SKM-1 treated with dmso at 0.1 percent for 144 hours (cell line): ENCODE measurements around the gene SLC6A8.
"Not testable (repeated sequence)": the region's sequence is repeated elsewhere in the genome, so short reads cannot be mapped to it uniquely, and the experiment has no call there.

ENCODE experiments used
- DNase-seq: peaks from one replicate; lab custom pipeline; 2025; ENCODE audit not compliant: unreplicated experiment; lab: John Stamatoyannopoulos, UW

Gene SLC6A8

DNA sequence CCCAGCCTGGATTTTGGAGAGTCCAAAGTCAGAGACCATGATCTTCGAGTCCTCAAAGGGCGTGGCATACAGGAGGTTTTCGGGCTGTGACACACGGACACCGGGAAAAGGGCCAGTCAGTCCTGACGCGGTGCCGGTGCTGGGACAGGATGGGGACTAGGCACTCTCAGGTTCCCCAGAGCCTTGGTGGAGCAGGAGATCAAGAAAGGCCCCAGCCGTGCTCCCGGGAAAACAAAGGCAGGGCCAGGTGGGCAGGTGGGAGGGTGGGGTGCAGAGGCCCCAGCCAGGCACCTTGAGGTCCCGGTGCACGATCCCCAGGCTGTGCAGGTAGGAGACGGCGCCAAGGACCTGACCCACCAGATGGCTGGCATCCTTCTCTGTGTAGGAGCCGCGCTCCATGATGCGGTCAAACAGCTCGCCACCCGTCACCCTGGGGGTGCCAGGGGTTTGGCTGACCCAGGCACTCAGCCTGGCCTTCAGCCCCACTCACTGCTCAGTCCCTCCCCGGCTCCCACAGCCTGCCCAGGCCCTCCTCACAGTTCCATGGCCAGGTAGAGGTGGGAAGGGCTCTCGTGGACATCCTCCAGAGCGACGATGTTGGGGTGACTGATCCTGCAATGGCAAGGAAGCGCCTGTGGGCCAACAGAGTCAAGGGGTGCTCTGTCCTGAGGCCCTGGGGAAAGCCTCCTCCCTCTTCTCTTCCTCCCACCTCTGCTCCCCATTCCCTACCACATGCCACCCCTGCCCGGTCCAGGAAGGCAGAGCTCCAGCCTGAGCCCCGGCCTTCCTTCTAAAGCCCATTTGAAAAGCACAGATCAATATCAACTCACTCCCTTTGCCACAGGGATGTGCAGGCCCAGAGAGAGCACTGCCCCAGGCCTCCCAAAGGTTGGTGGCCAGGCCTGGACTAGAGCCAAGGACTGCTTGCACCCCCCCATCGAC, 15.9 kb upstream of the SLC6A8 start:
- no peak for DNase-seq

DNA sequence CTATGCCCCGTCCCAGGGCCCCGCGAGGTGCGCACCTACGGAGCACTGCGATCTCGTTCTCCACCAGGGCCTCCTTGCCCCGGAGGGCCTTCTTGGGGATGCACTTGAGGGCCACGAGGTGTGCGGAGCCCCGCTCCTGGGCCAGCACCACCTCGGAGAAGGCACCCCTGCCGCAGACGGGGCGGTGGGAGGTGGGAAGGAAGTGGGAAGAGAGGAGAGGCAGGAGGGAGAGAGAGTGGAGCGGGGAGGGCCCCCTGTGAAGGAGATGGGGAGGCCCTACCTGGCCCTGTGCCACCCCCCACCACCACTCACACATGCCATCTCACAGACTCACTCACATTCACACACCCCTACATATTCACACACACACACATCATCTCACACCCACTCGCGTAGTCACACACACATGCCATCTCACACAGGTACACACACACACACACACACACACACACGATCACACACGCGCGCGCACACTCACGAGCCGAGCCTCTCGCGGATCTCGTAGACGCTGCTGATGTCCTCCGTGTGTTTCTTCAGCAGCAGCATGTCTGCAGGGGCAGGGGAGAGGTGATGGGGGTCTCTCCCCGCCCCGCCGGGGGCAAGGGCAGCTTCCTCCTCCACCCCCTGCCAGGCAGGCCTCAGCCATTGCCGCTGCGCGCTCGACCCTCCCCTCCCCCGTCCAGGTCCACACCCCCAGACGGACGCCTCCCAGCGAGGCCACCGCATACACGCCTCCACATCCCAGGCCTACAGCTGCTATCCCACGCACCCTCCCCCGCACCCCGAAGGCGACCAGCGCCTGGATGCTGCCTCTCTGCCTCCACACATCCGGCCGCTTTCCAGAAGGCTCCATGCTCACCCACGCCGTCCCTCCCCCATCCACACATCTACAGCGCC, 14.9 kb upstream of the SLC6A8 start:
- DNase-seq, result no peak

- no peak for DNase-seq
Measured at GRCh38 chrX:153673428-153674218, 14.1 kb upstream of the SLC6A8 start, which contains the start of gene PNCK. TSS of gene PNCK (minus strand) at chrX:153673813. CDS start at chrX:153673076, 737 bp downstream.

DNA sequence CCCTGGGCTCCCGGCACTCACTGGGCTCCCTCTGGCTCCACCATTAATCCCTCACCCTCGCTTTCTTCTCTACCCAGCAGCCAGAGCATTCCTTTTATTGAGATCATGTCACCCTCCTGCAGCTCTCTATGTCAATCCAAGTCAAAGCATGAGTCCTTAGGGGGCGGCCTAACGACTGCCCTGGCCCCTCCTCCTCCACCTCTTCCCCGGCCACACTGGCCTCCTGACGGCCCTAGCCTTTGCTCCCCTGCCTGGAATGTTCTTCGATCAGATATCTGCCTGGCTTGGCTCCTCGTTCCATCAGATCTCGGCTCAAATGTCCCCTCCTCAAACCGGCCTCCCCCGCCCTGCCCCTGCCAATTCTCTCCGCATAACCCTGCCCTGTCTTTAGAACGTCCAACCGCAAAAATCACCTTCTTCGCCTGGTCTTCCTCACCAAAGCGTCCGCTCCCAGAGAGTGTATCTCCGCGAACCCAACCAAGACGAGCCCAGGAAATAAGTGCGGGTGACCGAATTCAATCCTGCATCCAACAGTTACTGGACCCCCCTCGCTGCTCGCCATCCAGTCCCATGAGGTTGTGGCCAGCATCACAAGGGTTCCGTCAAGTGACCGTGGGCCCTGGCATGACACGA, 13.4 kb upstream of the SLC6A8 start:
- DNase-seq, result no peak

DNA sequence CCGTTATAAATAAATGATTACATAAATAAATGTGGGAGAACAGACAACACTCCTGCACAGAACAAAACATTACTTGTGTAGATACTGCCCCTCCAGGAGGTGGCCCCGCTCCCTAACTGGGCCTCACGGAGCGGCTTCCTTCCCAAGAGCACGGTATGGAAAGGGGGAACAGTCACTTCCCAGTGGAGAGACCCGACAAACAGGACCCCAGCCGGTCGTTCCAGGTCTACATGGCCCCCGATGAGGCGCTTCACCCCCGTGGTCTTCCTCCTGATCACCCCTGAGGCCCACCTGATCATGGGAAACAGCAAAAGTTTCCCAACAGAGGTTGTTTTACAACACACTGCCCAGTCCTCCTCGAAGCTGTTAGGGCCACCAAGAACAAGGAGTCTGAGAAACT, 6.6 kb upstream of the SLC6A8 start:
- no peak for DNase-seq

DNA sequence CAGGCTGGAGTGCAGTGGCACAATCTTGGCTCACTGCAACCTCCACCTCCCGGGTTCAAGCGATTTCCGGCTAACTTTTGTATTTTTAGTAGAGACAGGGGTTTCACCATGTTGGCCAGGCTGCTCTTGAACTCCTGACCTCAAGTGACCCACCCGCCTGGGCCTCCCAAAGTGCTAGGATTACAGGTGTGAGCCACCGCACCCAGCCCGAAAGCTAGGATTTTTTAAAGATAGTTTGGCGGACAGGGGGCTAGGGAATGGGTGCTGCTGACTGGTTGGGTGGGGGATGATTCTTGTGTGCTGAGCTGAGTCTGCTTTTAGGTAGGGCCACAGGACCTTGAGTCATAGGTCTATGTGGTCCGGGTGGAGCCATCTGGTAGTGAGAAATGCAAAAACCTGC, 4.2 kb upstream of the SLC6A8 start:
- DNase-seq, result not testable (repeated sequence)

- DNase-seq, result no peak
Measured at GRCh38 chrX:153684467-153685155, 3.1 kb upstream of the SLC6A8 start.

GRCh38 chrX:153685156-153685536, 2.6 kb upstream of the SLC6A8 start:
- no peak for DNase-seq

GRCh38 chrX:153685751-153686696, 1.7 kb upstream of the SLC6A8 start:
- peak; percentile 13 for DNase-seq

DNA sequence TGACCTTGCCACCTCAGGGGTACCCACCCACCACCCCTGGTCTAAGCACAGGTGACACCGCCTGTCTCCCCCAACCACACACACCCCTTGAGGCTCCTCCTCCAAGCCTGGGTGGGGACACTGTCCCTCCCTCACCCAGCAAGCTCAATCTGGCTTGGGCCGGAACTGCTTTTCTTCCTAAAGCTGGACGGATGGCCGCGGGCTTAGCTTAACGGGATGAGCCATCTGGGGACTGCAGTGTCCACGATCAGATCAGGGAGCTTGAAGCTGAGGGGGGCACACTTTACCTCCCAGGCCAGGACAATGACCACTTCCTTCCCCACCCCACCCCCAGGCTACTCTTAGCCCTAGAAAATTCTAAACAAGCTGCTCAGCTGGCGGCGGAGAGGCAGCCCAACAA, 1.0 kb upstream of the SLC6A8 start:
- DNase-seq, result no peak

- DNase-seq, result no peak
Measured at GRCh38 chrX:153688071-153688470, 345 bp downstream of the SLC6A8 start.

DNA sequence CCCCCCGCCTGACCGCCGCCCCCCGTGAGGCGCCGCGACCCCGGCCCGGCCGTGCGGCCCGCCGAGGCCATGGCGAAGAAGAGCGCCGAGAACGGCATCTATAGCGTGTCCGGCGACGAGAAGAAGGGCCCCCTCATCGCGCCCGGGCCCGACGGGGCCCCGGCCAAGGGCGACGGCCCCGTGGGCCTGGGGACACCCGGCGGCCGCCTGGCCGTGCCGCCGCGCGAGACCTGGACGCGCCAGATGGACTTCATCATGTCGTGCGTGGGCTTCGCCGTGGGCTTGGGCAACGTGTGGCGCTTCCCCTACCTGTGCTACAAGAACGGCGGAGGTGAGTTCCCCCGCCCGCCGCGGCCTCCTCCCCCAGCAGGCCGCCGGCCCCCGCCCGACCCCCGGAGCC, 780 bp downstream of the SLC6A8 start:
- no peak for DNase-seq

- DNase-seq, result no peak
Measured at GRCh38 chrX:153688911-153689590, 1.3 kb downstream of the SLC6A8 start.

DNA sequence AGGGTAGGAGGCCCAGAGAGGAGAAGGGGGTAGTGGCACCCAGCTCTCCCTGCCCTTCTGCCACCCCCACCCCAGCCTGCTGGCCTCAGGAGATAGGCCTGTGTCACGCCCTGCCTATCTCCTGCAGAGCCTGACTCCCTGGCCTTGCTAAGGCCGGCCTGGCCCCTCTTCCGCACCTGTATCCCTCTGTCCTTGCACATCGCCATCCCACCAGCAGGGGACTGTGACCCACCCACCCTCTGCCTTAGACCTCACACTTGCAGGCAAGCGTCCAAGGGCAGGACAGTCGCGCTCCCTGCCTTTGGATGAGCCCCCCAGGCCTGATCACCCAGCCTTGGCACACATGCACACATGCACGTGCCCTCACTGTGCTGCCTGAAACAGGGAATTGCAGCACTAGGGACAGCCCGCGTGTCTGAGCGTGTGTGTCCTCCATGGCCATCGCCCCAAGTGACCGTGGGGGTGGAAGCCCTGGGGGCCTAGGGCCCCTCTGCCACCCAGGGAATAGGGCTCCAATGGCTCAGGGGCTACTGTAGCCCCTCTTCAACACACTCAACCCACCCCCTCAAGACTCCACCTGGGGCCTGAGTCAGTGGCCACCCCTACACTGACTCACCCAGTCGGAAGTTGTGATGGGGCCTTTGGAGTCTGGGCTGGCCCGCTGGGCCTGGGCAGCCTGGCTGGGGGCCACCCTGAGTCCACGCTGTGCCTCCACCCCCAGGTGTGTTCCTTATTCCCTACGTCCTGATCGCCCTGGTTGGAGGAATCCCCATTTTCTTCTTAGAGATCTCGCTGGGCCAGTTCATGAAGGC, 2.1 kb downstream of the SLC6A8 start:
- no peak for DNase-seq

DNA sequence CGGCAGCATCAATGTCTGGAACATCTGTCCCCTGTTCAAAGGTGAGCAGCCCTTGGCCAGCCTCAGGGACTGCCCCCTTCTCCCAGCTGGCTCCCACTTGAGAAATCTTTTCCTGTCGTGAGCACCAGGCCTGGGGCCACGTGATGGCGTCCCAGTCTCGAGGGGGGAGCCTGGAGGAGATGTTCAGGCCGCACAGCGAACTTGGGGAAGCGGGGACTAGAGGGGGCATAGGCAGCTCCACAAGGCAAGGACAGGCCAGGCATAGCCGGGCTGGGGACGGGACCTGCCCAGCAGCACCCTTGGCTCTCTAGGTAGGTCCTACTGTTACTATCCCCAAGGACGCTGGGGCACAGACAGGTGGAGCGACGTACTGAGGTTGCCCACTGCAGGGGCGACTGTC, 2.7 kb downstream of the SLC6A8 start:
- no peak for DNase-seq

DNA sequence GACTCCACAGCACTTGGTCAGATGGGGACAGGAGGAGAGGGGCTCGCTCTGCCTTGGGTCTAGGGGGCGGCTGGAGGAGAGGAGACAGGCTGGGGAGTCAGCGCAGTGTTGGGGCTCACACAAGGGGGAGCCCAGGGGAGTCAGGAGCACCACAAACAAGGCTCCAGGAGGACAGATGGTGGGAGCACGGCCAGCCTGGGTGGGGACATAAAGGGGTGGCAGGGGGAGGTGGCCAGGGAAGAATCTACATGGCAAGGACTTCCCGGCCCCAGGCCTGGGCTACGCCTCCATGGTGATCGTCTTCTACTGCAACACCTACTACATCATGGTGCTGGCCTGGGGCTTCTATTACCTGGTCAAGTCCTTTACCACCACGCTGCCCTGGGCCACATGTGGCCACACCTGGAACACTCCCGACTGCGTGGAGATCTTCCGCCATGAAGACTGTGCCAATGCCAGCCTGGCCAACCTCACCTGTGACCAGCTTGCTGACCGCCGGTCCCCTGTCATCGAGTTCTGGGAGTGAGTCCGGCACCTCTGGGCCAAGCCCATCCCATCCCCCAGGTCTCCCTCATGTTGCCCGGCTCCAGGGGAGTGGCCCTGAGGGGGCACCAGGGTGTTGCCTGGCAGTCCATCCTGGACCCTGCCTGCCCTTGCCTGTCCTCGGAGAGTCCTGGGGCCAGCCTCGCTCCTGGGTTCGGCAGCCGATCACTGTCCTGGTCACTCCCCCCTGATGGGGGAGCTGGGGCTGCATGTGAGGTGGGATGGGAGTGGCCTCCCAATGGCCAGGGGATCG, 3.5 kb downstream of the SLC6A8 start:
- DNase-seq, result not testable (repeated sequence)

DNA sequence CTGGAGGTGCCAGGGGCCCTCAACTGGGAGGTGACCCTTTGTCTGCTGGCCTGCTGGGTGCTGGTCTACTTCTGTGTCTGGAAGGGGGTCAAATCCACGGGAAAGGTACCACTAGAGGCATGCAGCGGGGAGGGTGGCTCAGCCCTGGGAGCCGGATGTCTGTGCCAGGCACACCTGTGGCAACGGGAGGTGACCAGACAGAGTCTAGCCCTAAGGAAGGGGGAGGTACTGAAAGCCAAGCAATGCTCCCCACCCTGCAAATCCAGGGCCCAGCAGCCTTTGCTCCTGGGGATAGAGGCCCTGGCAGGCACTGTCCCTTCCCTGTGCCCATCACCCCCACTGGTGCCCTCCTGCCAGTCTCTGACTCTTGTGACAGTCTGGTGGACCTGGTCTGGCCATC, 4.3 kb downstream of the SLC6A8 start:
- DNase-seq, result no peak
